HepG2 (cell line): ENCODE data around the gene CEBPB. TPM values are rescaled to one million over a fixed set of nuclear protein-coding genes. Genes with fewer than 3 reads are reported as not detected.

Source experiments
- ARID5B ChIP-seq: IDR thresholded peaks from 2 replicates; pipeline ENCODE4 v1.4.0; 2020; ENCODE audit warnings: mild to moderate bottlenecking, missing genetic modification reagents
- CREB3 ChIP-seq: sonication (generic); formaldehyde crosslinking; IDR thresholded peaks from 2 replicates; pipeline ENCODE4 v1.5.0; 2020; ENCODE audit warnings: missing genetic modification reagents
- FUBP1 ChIP-seq: sonication (generic); formaldehyde crosslinking; IDR thresholded peaks from 2 replicates; pipeline ENCODE4 v1.5.1; 2020; ENCODE audit warnings: missing genetic modification reagents, mild to moderate bottlenecking, borderline replicate concordance
- GLI4 ChIP-seq: sonication (generic); formaldehyde crosslinking; IDR thresholded peaks from 2 replicates; pipeline ENCODE4 v1.5.1; 2020; ENCODE audit warnings: missing genetic modification reagents, mild to moderate bottlenecking, moderate library complexity, borderline replicate concordance
- JUND ChIP-seq: sonication (generic); formaldehyde crosslinking; IDR thresholded peaks from 2 replicates; pipeline ENCODE4 v1.8.0; 2022; ENCODE audit warnings: mild to moderate bottlenecking, missing genetic modification reagents
- KLF6 ChIP-seq: IDR thresholded peaks from 2 replicates; pipeline ENCODE4 v1.8.0; 2016; ENCODE audit warnings: missing biosample characterization, missing genetic modification reagents
- MXD4 ChIP-seq: IDR thresholded peaks from 2 replicates; pipeline ENCODE4 v1.6.1; 2016; ENCODE audit warnings: mild to moderate bottlenecking, missing biosample characterization, missing genetic modification reagents
- NR2F6 ChIP-seq, 2 experiments: IDR thresholded peaks; 2 replicates each; pipeline ENCODE4 v1.6.1; 2016; ENCODE audit warnings: antibody characterized with exemption in 1 of 2, mild to moderate bottlenecking in 1 of 2
- SMAD9 ChIP-seq: sonication (generic); formaldehyde crosslinking; IDR thresholded peaks from 2 replicates; pipeline ENCODE4 v1.5.1; 2020; ENCODE audit warnings: mild to moderate bottlenecking, missing genetic modification reagents
- THAP11 ChIP-seq: IDR thresholded peaks from 2 replicates; pipeline ENCODE4 v1.6.1; 2016; ENCODE audit warnings: missing biosample characterization, missing genetic modification reagents
- ZBTB39 ChIP-seq: sonication (generic); formaldehyde crosslinking; IDR thresholded peaks from 2 replicates; pipeline ENCODE4 v1.5.0; 2020; ENCODE audit warnings: missing genetic modification reagents
- ZBTB46 ChIP-seq: sonication (generic); formaldehyde crosslinking; IDR thresholded peaks from 2 replicates; pipeline ENCODE4 v1.4.0; 2020; ENCODE audit warnings: mild to moderate bottlenecking, missing genetic modification reagents, borderline replicate concordance
- ZC3H4 ChIP-seq: sonication (generic); formaldehyde crosslinking; IDR thresholded peaks from 2 replicates; pipeline ENCODE4 v1.4.0; 2020; ENCODE audit warnings: missing genetic modification reagents, borderline replicate concordance
- ZMYM4 ChIP-seq: sonication (generic); formaldehyde crosslinking; IDR thresholded peaks from 2 replicates; pipeline ENCODE4 v1.8.1; 2023; ENCODE audit warnings: mild to moderate bottlenecking, missing genetic modification reagents
- ZNF44 ChIP-seq: sonication (generic); formaldehyde crosslinking; IDR thresholded peaks from 2 replicates; pipeline ENCODE4 v1.5.1; 2020; ENCODE audit warnings: mild to moderate bottlenecking, missing genetic modification reagents
- ZNF597 ChIP-seq: sonication (generic); formaldehyde crosslinking; IDR thresholded peaks from 2 replicates; pipeline ENCODE4 v1.5.0; 2020; ENCODE audit warnings: missing genetic modification reagents
- ZNF607 ChIP-seq: sonication (generic); formaldehyde crosslinking; IDR thresholded peaks from 2 replicates; pipeline ENCODE4 v1.5.1; 2020; ENCODE audit warnings: missing genetic modification reagents, mild to moderate bottlenecking, borderline replicate concordance
- polyA plus RNA-seq, 8 experiments: library from polyadenylated mRNA; depleted of rRNA in 3 of 8; stranded (reverse) in 7 of 8; unstranded in 1 of 8; fragments of >200 nt; fragmentation: Illumina TruSeq in 4 of 8; extraction: Trizol in 4 of 8; gene quantifications; 2 replicates each; pipeline versions ENCODE4 v1.2.1 to v1.2.3, GENCODE V29; 2011 to 2016; ENCODE audit warnings: low read depth in 4 of 8, missing spikeins in 1 of 8, mixed read lengths in 1 of 8; ENCODE audit not compliant: insufficient read depth in 1 of 8
- total RNA-seq, 5 experiments: library from RNA; depleted of rRNA; stranded (reverse); fragments of >200 nt; fragmentation: Illumina TruSeq; extraction: Trizol; gene quantifications; 2 replicates each; pipeline ENCODE4 v1.2.3, GENCODE V29; 2016; ENCODE audit warnings: low read depth in 1 of 5

CEBPB gene
- total and polyA plus RNA-seq, 2 of the 13 experiments (the other 11 are each of a cell fraction or from before 2014, with no cell fraction given), result 18.5 to 28.2 TPM

GRCh38 chr20:50169329-50169823 lies 21.3 kb upstream of the CEBPB start (continued):
- TF ChIP-seq ZBTB46 (CRISPR knock-in tag) (no peak), ZNF597 (CRISPR knock-in tag) (no peak), MXD4 (CRISPR knock-in tag) (peak; percentile 50; the same call in 1 of the 2 replicates), ZNF44 (CRISPR knock-in tag) (peak; percentile 43; the same call in 1 of the 2 replicates), ZMYM4 (CRISPR knock-in tag) (peak; percentile 53), FUBP1 (CRISPR knock-in tag) (0 out of 2 replicates have a peak, but pooled peaks have one; percentile 36), GLI4 (CRISPR knock-in tag) (peak; percentile 31; the same call in 1 of the 2 replicates), JUND (CRISPR knock-in tag) (no peak), THAP11 (CRISPR knock-in tag) (peak; percentile 57; the same call in 1 of the 2 replicates), ZC3H4 (CRISPR knock-in tag) (0 out of 2 replicates have a peak, but pooled peaks have one; percentile 11), NR2F6 (IDR thresholded peaks at IDR 0.05) (peak; percentile 40; the same call in 1 of the 2 replicates), NR2F6 (CRISPR knock-in tag; IDR thresholded peaks at IDR 0.05) (peak; percentile 58; the same call in 1 of the 2 replicates), ZNF607 (peak; percentile 75; the same call in 1 of the 2 replicates), SMAD9 (CRISPR knock-in tag) (no peak), ZBTB39 (CRISPR knock-in tag) (0 out of 2 replicates have a peak, but pooled peaks have one; percentile 72), ARID5B (CRISPR knock-in tag) (peak; percentile 60), CREB3 (CRISPR knock-in tag) (no peak), KLF6 (CRISPR knock-in tag) (0 out of 2 replicates have a peak, but pooled peaks have one; percentile 63)
